H1 (cell line): ENCODE data around the gene MEGF9. TPM values are rescaled to one million over a fixed set of nuclear protein-coding genes. Genes with fewer than 3 reads are reported as not detected.

Experiments used
- CTCF ChIA-PET: fragments of 300-600 bp; sonication (Branson Sonifier 250); formaldehyde crosslinking; loops from one replicate; lab custom pipeline; 2021; ENCODE audit not compliant: partially characterized antibody; lab: Charles Lee
- POLR2A ChIA-PET: fragments of 300-600 bp; sonication (Branson Sonifier 250); formaldehyde crosslinking; loops from one replicate; lab custom pipeline; 2021; ENCODE audit warnings: inconsistent platforms; ENCODE audit not compliant: partially characterized antibody; lab: Charles Lee
- DNase-seq, 2 experiments: peaks; one replicate each; pipeline versions ENCODE4 v3.0.0 to v3.0.0-alpha.2; 2010 to 2022; ENCODE audit warnings: low spot score in 2 of 2, low read depth in 1 of 2, mixed read lengths in 1 of 2
- FAIRE-seq: peaks from 2 replicates; lab custom pipeline; 2011; peaks lifted over from hg19 to GRCh38; lab: Jason Lieb, UNC
- H2AFZ ChIP-seq: 2 replicates; pipeline ENCODE4 v1.8.1; 2012; ENCODE audit warnings: low read length, inconsistent platforms
- H2AK5ac ChIP-seq: 2 replicates; pipeline ENCODE4 v1.6.1; 2013; ENCODE audit warnings: low read depth, low read length
- H2BK120ac ChIP-seq: replicated peaks from 2 replicates; pipeline ENCODE3; 2013; ENCODE audit warnings: low read depth, low read length, inconsistent platforms
- H2BK12ac ChIP-seq: 2 replicates; pipeline ENCODE4 v1.6.1; 2013; ENCODE audit warnings: low read depth, low read length
- H2BK15ac ChIP-seq: 2 replicates; pipeline ENCODE4 v1.6.1; 2013; ENCODE audit warnings: low read length
- H2BK20ac ChIP-seq: 2 replicates; pipeline ENCODE4 v1.6.1; 2013; ENCODE audit warnings: low read length
- H2BK5ac ChIP-seq: 2 replicates; pipeline ENCODE4 v1.6.1; 2013; ENCODE audit warnings: low read depth, low read length
- H3K14ac ChIP-seq: 2 replicates; pipeline ENCODE4 v1.6.1; 2013; ENCODE audit warnings: inconsistent platforms; ENCODE audit not compliant: insufficient read length
- H3K18ac ChIP-seq: 2 replicates; pipeline ENCODE4 v1.6.1; 2013; ENCODE audit warnings: low read length; ENCODE audit errors: extremely low read depth
- H3K23ac ChIP-seq: 2 replicates; pipeline ENCODE4 v1.6.1; 2013; ENCODE audit warnings: inconsistent platforms; ENCODE audit not compliant: insufficient read length
- H3K23me2 ChIP-seq: 2 replicates; pipeline ENCODE4 v1.6.1; 2013; ENCODE audit warnings: low read depth, low read length
- H3K27ac ChIP-seq: 2 replicates; pipeline ENCODE4 v1.6.1; 2011; ENCODE audit warnings: low read depth, low read length, inconsistent platforms
- H3K27me3 ChIP-seq, 4 experiments: replicated peaks in 1 of 4; 1 replicate in 1 of 4; 2 replicates in 3 of 4; pipeline versions ENCODE4 v1.6.1 to v1.8.1; 2011 to 2013; ENCODE audit warnings: low read length in 3 of 4, mild to moderate bottlenecking in 3 of 4, inconsistent platforms in 2 of 4, mixed read lengths in 2 of 4, moderate library complexity in 1 of 4; ENCODE audit not compliant: control insufficient read depth in 3 of 4, insufficient read depth in 3 of 4; ENCODE audit errors: extremely low read depth in 1 of 4
- H3K36me3 ChIP-seq, 4 experiments: 2 replicates each; pipeline versions ENCODE4 v1.6.1 to v1.8.1; 2011 to 2013; ENCODE audit warnings: mild to moderate bottlenecking in 4 of 4, low read length in 3 of 4, moderate library complexity in 2 of 4, control low read depth in 1 of 4, inconsistent platforms in 1 of 4; ENCODE audit not compliant: insufficient read depth in 4 of 4, control insufficient read depth in 2 of 4
- H3K4ac ChIP-seq: replicated peaks from 2 replicates; pipeline ENCODE3; 2013; ENCODE audit warnings: low read length, low read depth, mixed read lengths, inconsistent platforms; ENCODE audit not compliant: insufficient read length
- H3K4me1 ChIP-seq, 4 experiments: replicated peaks in 1 of 4; 1 replicate in 1 of 4; 2 replicates in 3 of 4; pipeline versions ENCODE4 v1.6.1 to v1.8.1; 2011 to 2013; ENCODE audit warnings: low read length in 3 of 4, inconsistent platforms in 2 of 4, mixed read lengths in 1 of 4; ENCODE audit not compliant: insufficient read depth in 4 of 4, control insufficient read depth in 3 of 4
- H3K4me2 ChIP-seq, 2 experiments: 2 replicates each; pipeline versions ENCODE4 v1.6.1 to v1.8.1; 2011 to 2013; ENCODE audit warnings: low read depth in 2 of 2, low read length in 2 of 2, control low read depth in 1 of 2, inconsistent platforms in 1 of 2, mild to moderate bottlenecking in 1 of 2; ENCODE audit not compliant: insufficient read depth in 1 of 2
- H3K4me3 ChIP-seq, 4 experiments: fragments of 200-600, 300-600 bp in 1 of 4; sonication (generic), shearing (Covaris generic), sonication (Bioruptor Twin) in 1 of 4; 2 replicates each; pipeline versions ENCODE4 v1.5.1 to v1.8.1; 2011 to 2016; ENCODE audit warnings: low read length in 4 of 4, low read depth in 3 of 4, control low read depth in 2 of 4, inconsistent platforms in 2 of 4, mild to moderate bottlenecking in 2 of 4, mixed read lengths in 1 of 4, moderate library complexity in 1 of 4; ENCODE audit not compliant: insufficient read depth in 2 of 4; ENCODE audit errors: extremely low read depth in 1 of 4
- H3K56ac ChIP-seq: replicated peaks from 2 replicates; pipeline ENCODE3; 2013; ENCODE audit warnings: low read depth, mild to moderate bottlenecking, mixed read lengths, low read length, inconsistent platforms; ENCODE audit not compliant: insufficient read length
- H3K79me1 ChIP-seq: 2 replicates; pipeline ENCODE4 v1.6.1; 2013; ENCODE audit warnings: low read depth, low read length, control low read depth
- H3K79me2 ChIP-seq, 2 experiments: 2 replicates each; pipeline versions ENCODE4 v1.6.1 to v1.8.1; 2012 to 2013; ENCODE audit warnings: low read length in 2 of 2, mild to moderate bottlenecking in 2 of 2, inconsistent platforms in 1 of 2; ENCODE audit not compliant: insufficient read depth in 2 of 2, control insufficient read depth in 1 of 2
- H3K9ac ChIP-seq, 4 experiments: replicated peaks in 1 of 4; 1 replicate in 1 of 4; 2 replicates in 3 of 4; pipeline versions ENCODE4 v1.6.1 to v1.8.1; 2011 to 2013; ENCODE audit warnings: low read depth in 3 of 4, low read length in 3 of 4, control low read depth in 2 of 4, mild to moderate bottlenecking in 2 of 4, moderate library complexity in 2 of 4, inconsistent platforms in 1 of 4; ENCODE audit errors: extremely low read depth in 1 of 4
- H3K9me3 ChIP-seq, 2 experiments: 2 replicates each; pipeline versions ENCODE4 v1.6.1 to v1.8.1; 2012 to 2013; ENCODE audit warnings: mild to moderate bottlenecking in 2 of 2, moderate library complexity in 2 of 2, control low read depth in 1 of 2, inconsistent platforms in 1 of 2, low read depth in 1 of 2, low read length in 1 of 2, mixed read lengths in 1 of 2; ENCODE audit not compliant: insufficient read depth in 2 of 2
- H4K20me1 ChIP-seq, 2 experiments: replicated peaks in 1 of 2; 2 replicates each; pipeline versions ENCODE3 to v1.8.1; 2011 to 2013; ENCODE audit warnings: inconsistent platforms in 2 of 2, low read length in 2 of 2, mild to moderate bottlenecking in 1 of 2; ENCODE audit not compliant: insufficient read depth in 2 of 2, control insufficient read depth in 1 of 2
- H4K5ac ChIP-seq: 2 replicates; pipeline ENCODE4 v1.6.1; 2013; ENCODE audit warnings: low read length, low read depth, mixed read lengths, inconsistent platforms; ENCODE audit not compliant: insufficient read length
- H4K8ac ChIP-seq: 2 replicates; pipeline ENCODE4 v1.8.0; 2013; ENCODE audit warnings: mild to moderate bottlenecking, moderate library complexity, low read length, inconsistent platforms; ENCODE audit not compliant: insufficient read depth; ENCODE audit errors: extremely low read depth
- H4K91ac ChIP-seq: replicated peaks from 2 replicates; pipeline ENCODE3; 2013; ENCODE audit warnings: low read length, mixed read lengths, inconsistent platforms; ENCODE audit not compliant: insufficient read length
- ASH2L ChIP-seq: fragments of 200-600, 300-600 bp; sonication (generic); IDR thresholded peaks from one replicate; pipeline ENCODE4 v1.7.1; 2017; ENCODE audit warnings: low read length
- E2F6 ChIP-seq: IDR thresholded peaks from 2 replicates; pipeline ENCODE4 v1.6.1; 2012; ENCODE audit warnings: inconsistent platforms
- EGR1 ChIP-seq: IDR thresholded peaks from 2 replicates; pipeline ENCODE4 v1.6.1; 2011; ENCODE audit warnings: low read depth, low read length, borderline replicate concordance
- EP300 ChIP-seq, 2 experiments: IDR thresholded peaks; 1 replicate in 1 of 2; 2 replicates in 1 of 2; pipeline ENCODE4 v1.6.1; 2011 to 2012; ENCODE audit warnings: low read depth in 2 of 2, low read length in 2 of 2, mild to moderate bottlenecking in 2 of 2, borderline replicate concordance in 1 of 2, inconsistent platforms in 1 of 2, moderate library complexity in 1 of 2
- EZH2 ChIP-seq: fragments of 200-600 bp; sonication (generic); IDR thresholded peaks from 2 replicates; pipeline ENCODE4 v1.7.1; 2012; ENCODE audit warnings: low read depth, mild to moderate bottlenecking, moderate library complexity, low read length, inconsistent platforms; ENCODE audit not compliant: severe bottlenecking
- MAX ChIP-seq: IDR thresholded peaks from 2 replicates; pipeline ENCODE4 v1.6.1; 2012; ENCODE audit warnings: inconsistent platforms
- POU5F1 ChIP-seq: IDR thresholded peaks from 2 replicates; pipeline ENCODE4 v1.6.1; 2011; ENCODE audit warnings: low read depth, mild to moderate bottlenecking, low read length, moderate library complexity
- RAD21 ChIP-seq, 2 experiments: IDR thresholded peaks in 1 of 2; conservative IDR thresholded peaks in 1 of 2; 2 replicates each; pipeline ENCODE4 v1.6.1; 2011; ENCODE audit warnings: low read depth in 2 of 2, low read length in 2 of 2, improper control_type of control experiment in 1 of 2, inconsistent platforms in 1 of 2, mild to moderate bottlenecking in 1 of 2, moderate library complexity in 1 of 2
- TEAD4 ChIP-seq: IDR thresholded peaks from 2 replicates; pipeline ENCODE4 v1.6.1; 2012; ENCODE audit warnings: low read depth, low read length, inconsistent platforms, mixed read lengths
- YY1 ChIP-seq: IDR thresholded peaks from 2 replicates; pipeline ENCODE4 v1.6.1; 2011; ENCODE audit warnings: low read depth, mild to moderate bottlenecking, low read length
- WGBS, 2 experiments: shearing (Covaris generic) in 1 of 2; methylation state at CpG; one replicate each; pipeline versions ENCODE4 v1.1.6 to v1.1.7; 2013 to 2015; ENCODE audit warnings: low lambda C conversion rate in 2 of 2, mixed read lengths in 2 of 2, inconsistent platforms in 1 of 2, low coverage in 1 of 2, missing lambda C conversion rate in 1 of 2; ENCODE audit not compliant: insufficient replicate concordance in 2 of 2, insufficient coverage in 1 of 2, insufficient read length in 1 of 2; ENCODE audit errors: extremely low coverage in 1 of 2, missing lambda C conversion rate in 1 of 2; 5-methylcytosine and 5-hydroxymethylcytosine counted together
- polyA plus RNA-seq, 7 experiments: library from polyadenylated mRNA; depleted of rRNA in 3 of 7; stranded (reverse) in 5 of 7; unstranded in 2 of 7; fragments of >200 nt in 5 of 7; fragments of 200-250 nt in 2 of 7; gene quantifications; 1 replicate in 5 of 7; 2 replicates in 1 of 7; 4 replicates in 1 of 7; pipeline versions ENCODE4 v1.2.1 to v1.2.3, GENCODE V29; 2011 to 2013; ENCODE audit warnings: missing spikeins in 2 of 7, mixed read lengths in 2 of 7
- total RNA-seq: library from RNA; stranded (reverse); fragmentation: NEBNext Ultra II Directional; extraction: Animal tissue kit (Norgen Biotek cat#: 25700); gene quantifications from 2 replicates; pipeline ENCODE4 v1.2.1, GENCODE V29; 2021

The MEGF9 gene
- total and polyA plus RNA-seq, 2 of the 8 experiments (the other 6 are each of a cell fraction or from before 2014, with no cell fraction given), result 0.45 to 1.8 TPM

DNA sequence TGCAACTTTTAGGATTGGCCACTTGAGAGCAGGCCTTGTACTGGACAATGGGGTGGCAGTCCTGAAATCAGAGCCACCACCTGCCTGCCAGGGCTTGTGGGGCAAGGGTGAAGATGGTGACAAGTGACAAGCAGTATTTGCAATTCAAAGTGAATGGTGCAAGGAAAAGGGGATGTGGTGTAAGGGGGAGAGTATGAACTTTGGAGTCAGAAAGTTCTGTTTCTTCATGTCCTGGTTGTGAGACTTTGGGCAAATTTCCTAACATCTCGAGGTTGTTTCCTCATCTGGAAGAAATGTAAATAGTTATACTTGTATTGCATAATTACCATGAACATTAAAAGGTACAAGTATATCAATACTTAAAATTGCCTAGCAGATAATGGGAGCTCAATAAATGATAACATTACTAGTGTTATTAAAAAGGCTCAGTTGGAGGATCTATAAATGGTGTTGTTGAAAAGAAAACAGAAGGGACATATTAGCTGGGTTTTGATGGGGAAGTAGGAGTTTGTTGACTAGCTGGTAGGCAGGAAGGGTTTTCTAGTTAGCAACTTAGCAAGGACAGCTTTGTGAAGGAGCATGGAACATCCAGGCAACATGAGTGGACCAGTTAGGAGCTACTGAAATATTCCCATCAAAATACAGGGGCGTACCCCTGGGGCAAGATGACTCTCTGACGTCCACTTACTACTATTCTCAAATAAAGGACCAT lies 21.3 kb upstream of the MEGF9 start:
- Histone ChIP-seq H4K20me1 (no peaks in the 10 kb centered on the region), H3K27me3 (no peaks in the 10 kb centered on the region), H2AK5ac (no peak overlapping the region), H3K23ac (no peak overlapping the region), H3K56ac (no peak overlapping the region), H3K36me3 (no peaks in the 10 kb centered on the region), H4K5ac (no peak overlapping the region), H4K8ac (no peak overlapping the region), H4K91ac (no peak overlapping the region), H3K4me3 (no peak overlapping the region), H2BK20ac (no peak overlapping the region), H3K4me1 (peaks cover 0 to 4% (median 0%) of the 10 kb centered on the region in 4 experiments; a peak in 3 of 7 replicates), H3K23me2 (no peaks in the 10 kb centered on the region), H2BK120ac (no peak overlapping the region), H3K79me2 (no peaks in the 10 kb centered on the region), H3K27ac (no peak overlapping the region), H2BK12ac (no peak overlapping the region), H3K79me1 (no peaks in the 10 kb centered on the region), H2AFZ (no peak overlapping the region), H3K9ac (no peak overlapping the region), H2BK5ac (no peak overlapping the region), H3K14ac (no peak overlapping the region), H2BK15ac (no peak overlapping the region), H3K18ac (no peak overlapping the region), H3K9me3 (no peaks in the 10 kb centered on the region), H3K4ac (no peak overlapping the region), H3K4me2 (no peak overlapping the region)
- TF ChIP-seq E2F6, result no peak
- TF ChIP-seq EZH2, result no peak
- no peak for TF ChIP-seq EGR1
- no peak for TF ChIP-seq EP300 (IDR thresholded peaks at IDR 0.05; ENCODE audit: borderline replicate concordance in 1 of 2, low read depth in 2 of 2, low read length in 2 of 2)
- no peak for TF ChIP-seq YY1
- TF ChIP-seq RAD21 (IDR thresholded peaks at IDR 0.05 in 1 of 2, conservative IDR thresholded peaks at IDR 0.05 in 1 of 2; ENCODE audit: low read depth in 2 of 2, low read length in 2 of 2), result no peak
- no peak for TF ChIP-seq POU5F1
- no peak for TF ChIP-seq TEAD4
- TF ChIP-seq ASH2L, result no peak
- TF ChIP-seq MAX, result no peak
- FAIRE-seq, result no peak
- ChIA-PET POLR2A (interaction anchor here (0.6 to 2.4 kb wide), 2 partner anchors 21 to 155 kb away, joined by 3 to 7 read pairs; partner anchors contain the start of gene MEGF9), CTCF (interaction anchor here (0.6 to 2.1 kb wide), 6 partner anchors 10 to 246 kb away, joined by 3 to 5 read pairs (median 4); no protein-coding TSS in a partner anchor)
- 88% methylated on average over 3 of the region's 3 CpGs; no CpG with 5 or more reads in 1 of the 2 experiments for WGBS, 2 experiments
- no peak for DNase-seq
